Measurements from ENCODE around the gene INSIG1.

GRCh38 chr7:155260498-155260872, 37.2 kb upstream of the INSIG1 start:
- TF ChIP-seq, protein P1, sequence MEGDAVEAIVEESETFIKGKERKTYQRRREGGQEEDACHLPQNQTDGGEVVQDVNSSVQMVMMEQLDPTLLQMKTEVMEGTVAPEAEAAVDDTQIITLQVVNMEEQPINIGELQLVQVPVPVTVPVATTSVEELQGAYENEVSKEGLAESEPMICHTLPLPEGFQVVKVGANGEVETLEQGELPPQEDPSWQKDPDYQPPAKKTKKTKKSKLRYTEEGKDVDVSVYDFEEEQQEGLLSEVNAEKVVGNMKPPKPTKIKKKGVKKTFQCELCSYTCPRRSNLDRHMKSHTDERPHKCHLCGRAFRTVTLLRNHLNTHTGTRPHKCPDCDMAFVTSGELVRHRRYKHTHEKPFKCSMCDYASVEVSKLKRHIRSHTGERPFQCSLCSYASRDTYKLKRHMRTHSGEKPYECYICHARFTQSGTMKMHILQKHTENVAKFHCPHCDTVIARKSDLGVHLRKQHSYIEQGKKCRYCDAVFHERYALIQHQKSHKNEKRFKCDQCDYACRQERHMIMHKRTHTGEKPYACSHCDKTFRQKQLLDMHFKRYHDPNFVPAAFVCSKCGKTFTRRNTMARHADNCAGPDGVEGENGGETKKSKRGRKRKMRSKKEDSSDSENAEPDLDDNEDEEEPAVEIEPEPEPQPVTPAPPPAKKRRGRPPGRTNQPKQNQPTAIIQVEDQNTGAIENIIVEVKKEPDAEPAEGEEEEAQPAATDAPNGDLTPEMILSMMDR (conservative IDR thresholded peaks at IDR 0.05), result no peak
- no peak for TF ChIP-seq EZH2 (IDR thresholded peaks at IDR 0.05; ENCODE audit: low read depth)

All from PC-9 (cell line).